Progenitor cell of endocrine pancreas (in vitro differentiated cells): ENCODE measurements around the gene BLOC1S3. TPM values are rescaled to one million over a fixed set of nuclear protein-coding genes. Genes with fewer than 3 reads are reported as not detected.
A peak's percentile ranks its signal among the peaks of the same experiment; 100 is the strongest.

ENCODE experiments used
- DNase-seq: peaks from one replicate; pipeline ENCODE4 v3.0.0; 2021; ENCODE audit warnings: low spot score; ENCODE audit not compliant: unreplicated experiment
- H3K27ac Mint-ChIP-seq: 2 replicates; pipeline ENCODE4 v1.8.0; 2021; ENCODE audit warnings: mild to moderate bottlenecking, moderate library complexity, mixed read lengths
- H3K27me3 Mint-ChIP-seq: 2 replicates; pipeline ENCODE4 v1.8.0; 2021; ENCODE audit warnings: mixed read lengths
- H3K36me3 Mint-ChIP-seq: 2 replicates; pipeline ENCODE4 v1.8.0; 2022; ENCODE audit warnings: mixed read lengths; ENCODE audit not compliant: insufficient read depth
- H3K4me1 Mint-ChIP-seq: 2 replicates; pipeline ENCODE4 v1.8.0; 2021; ENCODE audit warnings: low read depth, mixed read lengths
- H3K4me3 Mint-ChIP-seq: 2 replicates; pipeline ENCODE4 v1.8.0; 2021; ENCODE audit warnings: low read depth, mild to moderate bottlenecking, moderate library complexity, mixed read lengths
- H3K9me3 Mint-ChIP-seq: 2 replicates; pipeline ENCODE4 v1.8.0; 2021; ENCODE audit warnings: low read depth, mixed read lengths
- total RNA-seq: library from RNA; stranded (reverse); gene quantifications from 2 replicates; pipeline ENCODE4 v1.2.1, GENCODE V29; 2021
- TF ChIP-seq, protein P1 (sequence below): fragments of 200-600 bp; sonication (generic); IDR thresholded peaks from one replicate; pipeline ENCODE4 v1.5.0; 2021; ENCODE audit warnings: antibody characterized with exemption, mild to moderate bottlenecking; ENCODE audit not compliant: unreplicated experiment

BLOC1S3 gene
- total RNA-seq, 1 donor from 2014 or later = 8.7 TPM

GRCh38 chr19:45182758-45183157 is 4.2 kb downstream of the BLOC1S3 start:
- no peaks in the 10 kb centered on the region for H3K27me3 Mint-ChIP-seq
- H3K27ac Mint-ChIP-seq = no peak overlapping the region
- TF ChIP-seq, protein P1, sequence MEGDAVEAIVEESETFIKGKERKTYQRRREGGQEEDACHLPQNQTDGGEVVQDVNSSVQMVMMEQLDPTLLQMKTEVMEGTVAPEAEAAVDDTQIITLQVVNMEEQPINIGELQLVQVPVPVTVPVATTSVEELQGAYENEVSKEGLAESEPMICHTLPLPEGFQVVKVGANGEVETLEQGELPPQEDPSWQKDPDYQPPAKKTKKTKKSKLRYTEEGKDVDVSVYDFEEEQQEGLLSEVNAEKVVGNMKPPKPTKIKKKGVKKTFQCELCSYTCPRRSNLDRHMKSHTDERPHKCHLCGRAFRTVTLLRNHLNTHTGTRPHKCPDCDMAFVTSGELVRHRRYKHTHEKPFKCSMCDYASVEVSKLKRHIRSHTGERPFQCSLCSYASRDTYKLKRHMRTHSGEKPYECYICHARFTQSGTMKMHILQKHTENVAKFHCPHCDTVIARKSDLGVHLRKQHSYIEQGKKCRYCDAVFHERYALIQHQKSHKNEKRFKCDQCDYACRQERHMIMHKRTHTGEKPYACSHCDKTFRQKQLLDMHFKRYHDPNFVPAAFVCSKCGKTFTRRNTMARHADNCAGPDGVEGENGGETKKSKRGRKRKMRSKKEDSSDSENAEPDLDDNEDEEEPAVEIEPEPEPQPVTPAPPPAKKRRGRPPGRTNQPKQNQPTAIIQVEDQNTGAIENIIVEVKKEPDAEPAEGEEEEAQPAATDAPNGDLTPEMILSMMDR = no peak
- no peak for DNase-seq
- H3K4me1 Mint-ChIP-seq = peaks cover 10% of the 10 kb centered on the region
- no peak overlapping the region for H3K4me3 Mint-ChIP-seq
- no peaks in the 10 kb centered on the region for H3K9me3 Mint-ChIP-seq
- H3K36me3 Mint-ChIP-seq = peaks cover 1% of the 10 kb centered on the region

GRCh38 chr19:45184115-45184514 is 5.5 kb downstream of the BLOC1S3 start:
- peaks cover 8% of the 10 kb centered on the region for H3K4me1 Mint-ChIP-seq
- no peak overlapping the region for H3K27ac Mint-ChIP-seq
- no peak for DNase-seq
- TF ChIP-seq, protein P1 = no peak
- no peak overlapping the region for H3K4me3 Mint-ChIP-seq
- H3K27me3 Mint-ChIP-seq = no peaks in the 10 kb centered on the region
- peaks cover 1% of the 10 kb centered on the region for H3K36me3 Mint-ChIP-seq
- no peaks in the 10 kb centered on the region for H3K9me3 Mint-ChIP-seq

- Mint-ChIP-seq H3K4me1 (no peaks in the 10 kb centered on the region), H3K27ac (no peak overlapping the region), H3K27me3 (no peaks in the 10 kb centered on the region)
Observed at GRCh38 chr19:45186509-45187334, 8.1 kb downstream of the BLOC1S3 start.

DNA sequence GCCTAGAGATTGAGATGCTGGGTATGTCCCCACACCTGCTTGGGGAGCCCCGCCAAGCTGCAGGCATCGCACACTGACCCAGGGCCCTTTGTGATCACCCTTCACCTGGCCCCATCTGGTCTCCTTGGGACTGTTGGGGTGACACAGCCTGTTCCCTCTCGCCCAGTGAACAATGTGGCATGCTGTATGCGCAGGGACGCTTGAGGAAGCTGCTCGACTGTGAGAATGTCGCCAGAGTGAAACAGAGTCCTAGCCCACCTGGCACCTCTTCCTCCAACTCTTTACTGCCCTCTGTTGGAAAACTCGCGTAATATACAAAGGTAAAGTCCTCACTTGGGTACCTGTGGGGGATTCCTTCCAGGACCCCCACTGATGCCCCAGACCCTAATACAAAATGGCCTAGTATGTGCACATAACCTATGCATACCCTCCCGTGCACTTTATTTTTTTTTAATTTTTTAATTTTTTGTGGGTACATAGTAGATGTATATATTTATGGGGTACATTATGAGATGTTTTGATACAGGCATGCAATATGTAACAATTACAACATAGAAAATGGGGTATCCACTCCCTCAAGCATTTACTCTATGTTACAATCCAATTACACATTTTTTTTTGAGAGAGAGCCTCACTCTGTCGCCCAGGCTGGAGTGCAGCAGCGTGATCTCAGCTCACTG is 9.0 kb downstream of the BLOC1S3 start:
- no peak for DNase-seq
- TF ChIP-seq, protein P1 = peak; percentile 70
- Mint-ChIP-seq H3K9me3 (no peaks in the 10 kb centered on the region), H3K4me3 (no peak overlapping the region), H3K27me3 (no peaks in the 10 kb centered on the region), H3K27ac (no peak overlapping the region), H3K4me1 (no peaks in the 10 kb centered on the region), H3K36me3 (no peaks in the 10 kb centered on the region)

More at GRCh38 chr19:45186509-45187334, 8.1 kb downstream of the BLOC1S3 start:
- no peak for DNase-seq
- no peaks in the 10 kb centered on the region for H3K9me3 Mint-ChIP-seq
- TF ChIP-seq, protein P1 = no peak
- no peaks in the 10 kb centered on the region for H3K36me3 Mint-ChIP-seq
- no peak overlapping the region for H3K4me3 Mint-ChIP-seq

GRCh38 chr19:45189971-45190370 is 11.4 kb downstream of the BLOC1S3 start:
- H3K4me3 Mint-ChIP-seq = no peak overlapping the region
- H3K9me3 Mint-ChIP-seq = no peaks in the 10 kb centered on the region
- DNase-seq = no peak
- H3K36me3 Mint-ChIP-seq = no peaks in the 10 kb centered on the region
- TF ChIP-seq, protein P1 = no peak
- H3K4me1 Mint-ChIP-seq = no peaks in the 10 kb centered on the region
- no peak overlapping the region for H3K27ac Mint-ChIP-seq
- no peaks in the 10 kb centered on the region for H3K27me3 Mint-ChIP-seq
